ENCODE measurements around the gene ZNF223.

Gene ZNF223

DNA sequence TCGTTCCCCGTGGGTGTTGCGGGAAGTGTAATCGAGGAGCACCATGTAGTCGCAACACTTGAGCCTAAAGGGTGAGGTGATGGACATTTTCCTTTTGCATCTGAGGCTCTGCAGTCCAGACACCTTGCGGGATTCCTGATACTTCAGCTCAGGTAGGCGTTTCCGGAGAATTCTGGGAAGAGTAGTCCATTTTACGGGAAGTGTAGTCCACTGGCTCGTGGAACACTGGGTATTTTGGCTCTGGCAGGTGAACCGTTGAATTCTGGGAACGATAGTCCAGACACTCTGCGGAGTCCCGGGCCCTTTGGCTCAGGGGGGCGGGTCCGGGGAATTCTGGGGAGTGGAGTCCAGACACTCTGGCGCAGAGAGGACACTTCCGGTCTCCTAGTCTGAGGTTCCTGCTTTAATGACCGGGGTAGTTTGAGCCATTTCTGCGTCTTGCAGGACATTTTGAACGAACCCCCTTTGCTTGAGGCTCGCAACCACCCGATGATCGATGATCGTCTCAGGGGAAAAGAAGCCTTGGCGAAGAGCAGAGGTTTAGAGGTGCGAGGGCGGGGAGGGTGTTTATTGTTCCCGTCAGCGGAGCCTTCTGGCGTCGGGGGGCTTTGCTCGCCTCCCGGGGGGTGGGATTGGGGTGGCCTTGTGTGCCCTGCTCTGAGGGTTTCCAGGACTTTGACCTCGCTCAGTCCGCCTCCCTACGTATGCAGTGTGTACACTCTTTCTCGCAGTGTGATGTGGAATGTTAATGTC is at the start of gene ZNF223:
Gene ZNF223, plus strand, starts transcription at position 387 of the 753 bp plus-strand sequence. CDS start 3,141 bp downstream, outside the sequence.
- peak; percentile 18 for DNase-seq

DNA sequence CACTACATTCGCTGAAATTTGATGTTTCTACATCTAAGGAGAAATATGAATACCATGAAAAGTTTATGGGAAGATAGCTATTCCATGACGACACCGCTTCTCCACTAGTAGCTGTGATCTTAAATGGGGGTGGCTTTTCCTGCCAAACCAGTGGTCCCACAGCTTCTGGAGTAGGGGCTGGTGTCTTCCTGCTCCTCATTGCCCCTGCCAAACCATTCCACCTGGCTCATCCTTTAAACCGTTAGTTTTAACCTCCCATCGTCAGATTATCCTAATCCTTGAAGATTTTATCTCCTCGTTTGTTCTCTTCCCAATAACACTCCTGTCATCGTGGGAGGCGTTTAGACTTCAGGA is 49.6 kb upstream of the ZNF223 start:
- no peak for DNase-seq

DNA sequence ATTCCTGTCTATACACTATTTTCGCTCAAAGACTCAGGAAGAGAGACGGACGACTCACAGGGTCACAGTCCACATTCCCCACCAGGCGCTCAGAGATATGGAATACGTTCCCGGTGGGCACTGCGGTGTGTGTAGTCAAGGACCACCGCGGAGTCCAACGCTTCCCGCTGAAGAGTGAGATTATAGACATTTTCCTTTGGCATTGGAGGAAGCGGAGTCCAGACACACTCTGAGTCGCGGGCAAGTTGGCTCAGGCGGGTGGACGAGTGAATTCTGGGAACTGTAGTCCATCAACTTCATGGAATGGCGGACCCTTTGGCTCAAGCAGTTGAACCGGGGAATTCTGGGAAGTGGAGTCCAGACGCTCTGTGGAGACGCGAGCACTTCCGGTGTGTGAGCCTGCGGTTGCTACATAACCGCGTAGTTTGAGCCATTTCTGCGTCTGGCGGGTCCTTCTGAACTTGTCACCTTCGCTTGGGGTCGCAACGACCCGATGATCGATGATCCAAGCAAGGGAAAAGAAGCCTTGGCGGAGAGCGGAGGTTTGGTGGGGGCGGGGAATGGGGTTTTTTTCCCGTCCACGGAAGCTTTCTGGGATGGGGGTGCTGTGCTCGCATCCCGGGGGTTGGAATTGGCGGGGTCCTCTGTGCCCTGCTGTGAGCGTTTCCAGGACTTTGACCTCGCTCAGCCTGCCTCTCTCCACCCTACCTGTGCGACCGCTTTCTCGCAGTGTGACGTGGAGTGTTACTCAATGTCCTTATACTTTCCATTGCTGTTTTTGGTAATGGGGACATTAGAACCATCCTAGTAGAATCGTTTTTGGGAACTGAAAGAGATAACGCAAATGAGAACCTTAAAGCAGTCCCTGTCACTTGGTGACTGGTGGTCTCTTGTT is 49.0 kb upstream of the ZNF223 start, which contains the start of gene ZNF230:
Gene ZNF230, plus strand, starts transcription at position 392 of the 895 bp plus-strand sequence. CDS start 4,122 bp downstream, outside the sequence.
- peak; percentile 95 for DNase-seq

DNA sequence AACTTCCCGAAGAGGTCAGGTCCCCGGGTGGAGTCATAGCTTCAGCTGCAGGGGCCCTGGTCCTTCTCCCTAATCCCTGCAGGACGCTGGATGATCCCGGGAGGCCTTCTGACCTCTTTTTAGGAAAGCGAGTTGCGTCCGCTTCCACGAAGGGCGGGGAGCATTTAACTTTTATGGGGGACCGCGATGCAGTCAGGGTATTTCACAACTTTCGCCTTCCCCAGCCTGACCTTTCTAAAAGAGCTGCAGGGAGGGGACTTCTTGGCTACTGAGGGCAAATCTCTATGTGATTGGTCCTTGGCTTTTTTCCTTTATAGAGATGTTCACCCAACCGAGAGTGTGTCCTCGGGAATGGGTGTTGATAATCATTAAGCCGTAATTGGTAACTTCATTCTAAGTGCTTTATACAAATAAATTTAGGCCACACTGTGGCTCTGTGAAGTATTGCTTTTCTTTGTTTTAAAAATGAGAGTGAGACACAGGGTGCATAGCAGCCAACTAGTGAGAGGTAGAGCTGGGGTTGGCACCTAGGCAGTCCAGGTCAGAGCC is 48.3 kb upstream of the ZNF223 start:
- DNase-seq = peak; percentile 20

DNA sequence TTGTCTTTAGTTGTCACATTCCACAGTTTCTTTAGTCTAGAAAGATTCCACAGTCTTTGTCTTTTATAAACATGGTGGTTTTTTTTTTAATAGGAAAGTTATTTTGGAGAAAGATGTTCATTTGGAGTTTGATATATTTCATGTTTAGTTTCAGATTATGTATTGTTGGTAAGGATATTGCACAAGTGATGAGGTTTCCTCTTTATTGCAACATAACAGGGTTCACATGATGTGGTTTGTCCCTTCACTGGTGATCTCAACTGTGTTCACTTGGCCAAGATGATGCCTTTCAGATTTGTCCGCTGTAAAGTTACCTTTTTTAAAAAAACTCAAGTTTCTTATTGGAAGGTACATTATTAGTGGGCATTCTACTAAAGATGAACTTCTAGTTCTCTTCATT is 45.9 kb upstream of the ZNF223 start:
- DNase-seq = no peak

DNA sequence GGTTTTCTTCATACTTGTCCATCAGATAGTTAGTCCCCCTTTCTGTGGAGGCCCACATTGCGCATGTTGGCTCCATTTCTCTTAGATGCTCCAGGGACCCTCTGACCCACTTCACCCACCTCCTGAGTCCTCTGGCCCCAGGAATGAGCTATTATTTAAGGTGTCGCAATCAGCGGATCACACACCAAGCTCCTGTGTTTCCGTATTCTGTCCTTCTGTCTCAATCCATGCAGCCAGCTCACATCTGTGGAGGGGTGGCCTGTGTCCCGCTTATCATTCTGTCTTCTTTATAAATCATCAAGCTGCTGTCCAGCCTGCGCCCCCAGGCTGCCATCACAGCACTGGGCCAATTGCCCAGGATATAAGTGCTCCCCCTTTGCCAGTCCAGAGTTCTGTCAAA is 44.4 kb upstream of the ZNF223 start:
- no peak for DNase-seq

DNA sequence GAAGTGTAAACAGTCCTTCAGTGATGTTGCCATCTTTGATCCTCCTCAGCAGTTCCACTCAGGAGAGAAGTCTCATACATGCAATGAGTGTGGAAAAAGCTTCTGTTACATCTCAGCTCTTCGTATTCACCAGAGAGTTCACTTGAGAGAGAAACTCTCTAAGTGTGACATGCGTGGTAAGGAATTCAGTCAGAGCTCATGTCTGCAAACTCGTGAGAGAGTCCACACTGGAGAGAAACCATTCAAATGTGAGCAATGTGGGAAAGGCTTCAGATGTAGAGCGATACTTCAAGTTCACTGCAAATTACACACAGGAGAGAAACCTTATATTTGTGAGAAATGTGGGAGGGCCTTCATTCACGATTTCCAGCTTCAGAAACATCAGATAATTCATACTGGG is 41.4 kb upstream of the ZNF223 start:
- DNase-seq = no peak

DNA sequence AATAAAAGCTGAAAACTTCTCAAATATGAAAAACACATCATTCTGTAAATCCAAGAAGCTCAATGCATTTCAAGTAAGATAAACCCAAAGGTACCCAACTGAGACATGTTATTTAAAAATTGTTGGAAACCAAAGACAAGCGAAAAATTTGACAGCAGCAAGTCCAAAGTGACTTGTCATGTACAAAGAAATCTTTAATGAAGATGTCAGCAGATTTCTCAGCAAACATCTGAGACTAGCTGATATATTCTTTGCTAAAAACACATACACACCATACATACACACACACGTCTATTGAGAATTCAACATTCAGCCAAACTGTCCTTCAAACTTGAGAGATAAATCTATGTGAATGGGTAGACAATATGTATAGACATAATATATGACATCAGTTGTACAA is 32.3 kb upstream of the ZNF223 start:
- DNase-seq = no peak

DNA sequence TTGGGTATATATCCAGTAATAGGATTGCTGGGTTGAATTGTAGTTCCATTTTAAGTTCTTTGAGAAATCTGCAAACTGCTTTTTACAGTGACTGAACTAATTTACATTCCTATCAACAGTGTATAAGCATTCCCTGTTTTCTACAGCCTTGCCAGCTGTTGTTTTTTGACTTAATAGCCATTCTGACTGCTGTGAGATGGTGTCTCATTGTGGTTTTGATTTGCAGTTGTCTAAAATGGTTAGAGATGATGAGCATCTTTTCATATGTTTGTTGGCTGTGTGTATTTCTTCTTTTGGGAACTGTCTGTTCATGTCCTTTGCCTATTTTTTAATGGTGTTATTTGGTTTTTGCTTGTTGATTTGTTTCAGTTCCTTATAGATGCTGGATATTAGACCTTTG is 30.6 kb upstream of the ZNF223 start:
- DNase-seq = no peak

DNA sequence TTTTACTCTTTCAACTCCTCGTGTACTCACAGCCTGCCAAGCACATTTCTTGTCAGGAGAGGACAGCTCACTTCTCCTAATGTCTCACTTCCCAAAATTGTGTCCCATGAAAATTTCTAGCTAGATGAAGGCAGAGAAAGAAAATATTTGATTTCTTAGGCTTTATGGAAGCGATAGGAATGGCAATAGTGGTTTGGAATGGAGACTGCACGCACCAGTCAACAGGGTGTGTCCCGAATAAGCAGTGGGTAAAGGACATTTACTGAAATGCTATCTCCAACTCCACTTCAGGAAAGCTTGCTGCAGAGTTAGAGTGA is 27.0 kb upstream of the ZNF223 start:
- no peak for DNase-seq

DNA sequence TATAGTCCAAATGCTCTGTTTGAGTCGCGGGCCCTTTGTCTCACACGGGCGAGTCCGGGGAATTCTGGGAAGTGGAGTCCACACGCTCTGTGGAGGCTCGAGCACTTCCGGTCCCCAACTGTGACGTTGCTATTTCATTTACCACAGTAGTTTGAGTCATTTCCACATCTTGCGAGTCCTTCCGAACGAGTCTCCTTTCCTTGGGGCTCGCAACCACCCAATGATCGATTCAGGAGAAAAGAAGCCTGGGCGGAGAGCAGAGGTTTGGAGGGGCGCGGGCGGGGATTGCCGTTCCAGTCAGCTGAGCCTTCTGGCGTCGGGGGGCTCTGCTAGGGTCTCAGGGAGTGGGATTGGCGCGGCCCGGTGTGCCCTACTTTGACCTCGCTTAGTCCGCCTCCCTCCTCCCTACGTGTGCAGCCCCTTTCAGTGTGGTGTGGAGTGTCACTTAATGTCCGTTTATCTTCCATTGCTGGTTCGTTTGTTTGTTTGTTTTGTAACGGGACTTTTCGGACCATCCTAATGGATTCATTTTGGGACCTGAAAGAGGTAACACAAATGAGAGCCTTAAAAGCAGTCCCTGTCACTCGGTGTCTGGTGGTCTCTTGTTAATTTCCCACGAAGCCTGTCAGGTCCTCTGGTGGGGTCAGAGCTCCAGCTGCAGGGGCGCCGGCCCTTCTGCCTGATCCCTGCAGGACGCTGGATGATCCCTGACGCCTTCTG is 26.5 kb upstream of the ZNF223 start, which contains the start of gene ZNF222:
Gene ZNF222, plus strand, starts transcription at position 163 of the 720 bp plus-strand sequence. Its CDS starts 58 bp downstream, at position 221.
- peak; percentile 86 for DNase-seq

DNA sequence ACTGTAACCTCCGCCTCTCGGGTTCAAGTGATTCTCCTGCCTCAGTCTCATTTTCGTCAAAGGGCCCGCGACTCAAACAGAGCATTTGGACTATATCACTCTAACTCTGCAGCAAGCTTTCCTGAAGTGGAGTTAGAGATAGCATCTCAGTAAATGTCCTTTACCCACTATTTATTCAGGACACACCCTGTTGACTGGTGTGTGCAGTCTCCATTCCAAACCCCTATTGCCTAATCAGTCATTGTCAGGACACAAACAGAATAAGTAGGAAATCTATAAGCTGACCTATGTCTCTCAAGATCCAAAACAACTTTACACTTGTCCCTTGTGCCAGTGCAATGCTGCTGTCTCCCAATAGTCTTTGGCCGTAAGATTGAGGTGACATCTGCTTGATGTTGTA is 25.2 kb upstream of the ZNF223 start:
- DNase-seq = no peak

DNA sequence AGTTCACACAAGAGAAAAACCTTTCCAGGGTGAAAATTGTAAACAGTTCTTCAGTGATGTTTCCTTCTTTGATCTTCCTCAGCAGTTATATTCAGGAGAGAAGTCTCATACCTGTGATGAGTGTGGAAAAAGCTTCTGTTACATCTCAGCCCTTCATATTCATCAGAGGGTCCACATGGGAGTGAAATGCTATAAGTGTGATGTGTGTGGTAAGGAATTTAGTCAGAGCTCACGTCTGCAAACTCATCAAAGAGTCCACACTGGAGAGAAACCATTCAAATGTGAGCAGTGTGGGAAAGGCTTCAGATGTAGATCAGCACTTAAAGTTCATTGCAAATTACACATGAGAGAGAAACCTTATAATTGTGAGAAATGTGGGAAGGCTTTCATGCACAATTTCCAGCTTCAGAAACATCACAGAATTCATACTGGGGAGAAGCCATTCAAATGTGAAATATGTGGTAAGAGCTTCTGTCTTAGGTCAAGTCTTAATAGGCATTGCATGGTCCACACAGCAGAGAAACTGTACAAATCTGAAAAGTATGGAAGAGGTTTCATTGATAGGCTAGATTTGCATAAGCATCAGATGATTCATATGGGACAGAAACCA is 19.7 kb upstream of the ZNF223 start:
- DNase-seq = no peak

DNA sequence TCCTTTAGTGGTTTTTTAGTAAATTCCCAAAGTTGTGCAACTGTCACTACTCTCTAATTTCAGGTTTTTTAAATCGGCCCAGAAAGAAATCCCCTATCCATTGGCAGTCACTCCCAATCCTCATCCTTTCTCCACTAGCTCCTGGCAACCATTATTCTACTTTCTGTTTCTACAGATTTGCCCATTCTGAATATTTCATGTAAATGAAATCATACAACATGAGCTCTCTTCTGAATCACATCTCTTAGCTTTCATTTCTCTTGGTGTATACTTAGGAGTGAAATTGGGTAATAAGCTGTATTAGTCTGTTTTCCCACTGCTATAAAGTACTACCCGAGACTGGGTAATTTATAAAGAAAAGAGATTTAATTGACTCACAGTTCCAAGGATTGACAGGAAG is 9.7 kb upstream of the ZNF223 start:
- no peak for DNase-seq

DNA sequence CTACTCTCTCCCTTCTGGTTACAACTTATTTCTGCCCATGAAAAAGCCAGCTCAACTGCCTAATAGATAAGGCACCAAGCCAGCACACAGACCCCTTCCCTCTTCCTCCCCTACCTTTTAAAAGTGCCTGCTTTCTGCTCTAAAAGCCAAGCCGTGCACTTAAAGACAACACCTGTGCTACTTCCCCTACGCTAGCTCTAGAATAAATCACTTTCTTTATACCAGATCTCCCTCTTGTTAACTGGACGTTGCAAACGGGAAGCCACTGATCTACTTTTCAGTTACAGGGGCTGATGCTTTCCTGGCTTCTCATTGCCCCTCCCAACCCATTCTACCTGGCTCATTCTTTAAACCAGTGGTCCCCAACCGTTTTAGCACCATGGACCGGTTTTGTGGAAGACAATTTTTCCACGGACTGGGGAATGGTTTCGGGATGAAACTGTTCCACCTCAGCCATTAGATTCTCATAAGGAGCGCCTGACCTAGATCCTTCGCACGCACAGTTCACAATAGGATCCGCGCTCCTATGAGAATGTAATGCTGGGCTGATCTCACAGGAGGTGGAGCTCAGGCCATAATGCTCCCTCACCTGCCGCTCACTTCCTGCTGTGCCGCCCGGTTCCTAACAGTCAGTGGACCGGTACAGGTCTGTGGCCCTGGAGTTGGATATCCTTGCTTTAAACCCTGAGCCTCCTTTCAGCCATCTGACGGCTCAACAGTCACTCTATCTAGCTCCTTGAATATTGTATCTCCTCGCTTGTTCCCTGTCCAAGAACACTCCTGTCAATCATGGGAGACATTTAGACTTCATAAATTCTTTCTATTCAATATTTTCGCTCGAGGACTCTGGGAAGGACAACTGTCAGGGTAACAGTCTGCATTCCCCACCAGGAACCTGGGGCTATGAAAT is 841 bp upstream of the ZNF223 start:
- no peak for DNase-seq

DNA sequence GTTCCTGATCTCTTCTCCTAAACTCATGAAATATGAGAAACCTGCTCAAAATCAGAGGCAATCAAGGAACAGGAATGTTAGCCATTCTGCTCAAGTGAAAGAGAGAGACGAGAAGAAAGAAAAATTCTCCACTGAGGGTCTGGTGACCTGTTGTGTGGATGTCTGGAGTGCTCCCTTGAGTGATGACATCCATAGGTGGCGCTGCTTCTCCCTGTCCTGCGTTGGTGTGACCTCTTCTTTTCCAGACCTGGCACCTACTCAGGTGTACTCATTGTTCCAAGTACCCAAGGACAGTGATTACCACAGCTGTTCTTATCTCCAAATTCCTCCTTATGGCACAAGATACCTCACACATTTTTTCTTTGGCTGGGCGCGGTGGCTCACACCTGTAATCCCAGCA is 4.0 kb downstream of the ZNF223 start:
- no peak for DNase-seq

DNA sequence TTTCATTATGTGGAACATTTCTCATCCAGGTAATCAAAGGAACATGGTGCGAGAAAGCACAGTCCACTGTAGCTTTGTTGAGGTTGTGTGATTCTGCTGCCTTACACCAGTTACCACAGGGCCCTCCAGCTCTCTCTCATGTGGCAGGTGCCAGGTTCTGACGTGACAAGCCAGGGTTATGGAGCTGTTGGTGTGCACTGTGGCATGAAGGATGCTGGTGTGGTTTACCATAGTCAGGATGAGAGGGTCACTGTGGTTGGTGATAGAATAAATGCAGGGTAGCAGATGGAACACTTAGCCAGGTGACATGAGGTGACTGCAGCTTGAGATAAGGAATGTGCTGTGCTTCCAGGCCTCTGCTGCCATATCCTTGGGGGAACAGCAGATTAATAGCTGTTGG is 7.4 kb downstream of the ZNF223 start:
- no peak for DNase-seq

DNA sequence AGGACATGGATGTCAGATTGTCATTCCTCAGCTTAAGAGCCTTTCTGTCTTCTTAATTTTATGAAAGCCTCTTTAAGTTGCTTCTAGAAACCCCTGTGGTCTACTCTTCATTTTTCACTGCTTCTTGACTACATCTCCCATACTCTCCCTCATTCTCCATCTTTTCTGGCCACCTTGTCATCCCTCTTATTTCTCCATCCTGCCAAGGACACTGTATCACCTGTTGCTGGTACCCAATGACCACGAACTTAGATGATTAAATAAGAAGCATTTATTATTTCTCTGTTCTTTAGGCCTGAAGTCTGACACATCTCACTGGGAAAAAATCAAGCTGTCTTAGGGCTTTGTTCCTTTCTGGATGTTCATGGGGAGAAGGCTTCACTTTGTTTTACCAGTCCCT is 9.2 kb downstream of the ZNF223 start:
- DNase-seq = no peak

DNA sequence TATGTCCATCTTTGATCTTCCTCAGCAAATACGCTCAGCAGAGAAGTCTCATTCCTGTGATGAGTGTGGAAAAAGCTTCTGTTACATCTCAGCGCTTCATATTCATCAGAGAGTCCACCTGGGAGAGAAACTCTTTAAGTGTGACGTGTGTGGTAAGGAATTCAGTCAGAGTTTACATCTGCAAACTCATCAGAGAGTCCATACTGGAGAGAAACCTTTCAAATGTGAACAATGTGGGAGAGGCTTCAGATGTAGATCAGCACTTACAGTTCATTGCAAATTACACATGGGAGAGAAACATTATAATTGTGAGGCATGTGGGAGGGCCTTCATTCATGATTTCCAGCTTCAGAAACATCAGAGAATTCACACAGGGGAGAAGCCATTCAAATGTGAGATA is 14.5 kb downstream of the ZNF223 start:
- DNase-seq = no peak

DNA sequence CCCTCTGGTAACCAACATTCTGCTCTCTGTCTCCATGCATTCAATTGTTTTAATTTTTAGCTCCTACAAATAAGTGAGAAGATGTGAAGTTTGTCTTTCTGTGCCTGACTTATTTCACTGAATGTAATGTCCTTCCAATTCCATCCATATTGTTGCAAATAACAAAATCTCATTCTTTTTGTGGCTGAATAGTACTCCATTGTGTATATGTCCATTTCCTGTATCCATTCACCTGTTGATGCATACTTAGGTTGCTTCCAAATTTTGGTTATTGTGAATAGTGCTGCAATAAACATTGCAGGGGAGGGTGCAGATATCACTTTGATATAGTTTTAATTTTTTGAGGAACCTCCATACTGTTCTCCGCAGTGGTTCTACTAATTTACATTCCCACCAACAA is 17.6 kb downstream of the ZNF223 start:
- DNase-seq = no peak

DNA sequence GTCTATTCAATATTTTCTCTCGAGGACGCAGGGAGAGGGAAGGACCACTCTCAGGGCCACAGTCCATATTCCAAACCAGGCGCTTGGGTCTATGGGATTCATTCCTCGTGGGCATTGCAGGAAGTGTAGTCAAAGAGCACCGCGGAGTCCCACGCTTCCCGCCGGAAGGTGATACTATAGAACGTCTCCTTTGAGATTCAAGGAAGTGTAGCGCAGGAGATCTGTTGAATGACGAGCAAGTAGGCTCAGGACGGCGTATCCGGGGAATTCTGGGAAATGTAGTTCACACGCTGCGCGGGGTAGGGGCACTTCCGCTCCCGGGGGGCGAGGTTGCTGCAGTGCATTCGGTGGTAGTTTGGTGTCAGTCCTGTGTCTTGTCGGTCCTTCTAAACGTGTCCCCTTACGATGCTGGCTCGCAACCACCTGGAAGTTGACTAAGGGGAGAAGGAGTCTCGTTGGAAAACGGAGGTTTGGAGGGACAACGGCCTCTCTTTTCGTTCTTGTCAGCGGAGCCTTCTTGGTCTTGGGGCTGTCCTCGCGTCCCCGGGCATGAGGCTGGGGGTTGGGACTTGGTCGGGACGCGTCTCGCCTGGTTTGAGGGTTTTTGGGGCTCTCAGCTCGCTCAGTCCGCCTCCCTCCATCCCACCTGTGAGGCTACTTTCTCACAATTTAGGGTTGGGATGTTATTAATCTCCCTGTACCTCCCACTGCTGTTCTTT is 20.1 kb downstream of the ZNF223 start, which contains the start of gene ZNF284:
Gene ZNF284, plus strand, starts transcription at position 336 of the 719 bp plus-strand sequence. CDS start 4,231 bp downstream, outside the sequence.
- peak; percentile 83 for DNase-seq

All from activated CD4-positive, alpha-beta T cell treated with anti-CD3 and anti-CD28 coated beads, Interleukin-10, Interleukin-2, amounts not matched to agents 100 ng/mL and 50 ng/mL, durations not matched to agents 16 hours and 8 hours (primary cell).